Neutrophil (primary cell): Measurements from ENCODE around the gene XPNPEP1.

Experiments
- H3K27ac ChIP-seq: fragments of 200-600 bp; sonication (generic); 2 replicates; pipeline ENCODE4 v1.5.1; 2016; ENCODE audit warnings: mild to moderate bottlenecking, moderate library complexity
- H3K27me3 ChIP-seq: fragments of 200-600 bp; sonication (generic); 2 replicates; pipeline ENCODE4 v1.6.0; 2016; ENCODE audit warnings: mild to moderate bottlenecking
- H3K36me3 ChIP-seq: fragments of 200-600 bp; sonication (generic); 2 replicates; pipeline ENCODE4 v1.5.1; 2017
- H3K4me1 ChIP-seq, 2 experiments: fragments of 200-600 bp in 1 of 2; sonication (generic) in 1 of 2; 1 replicate in 1 of 2; 2 replicates in 1 of 2; pipeline versions ENCODE4 v1.5.1 to v1.6.1; 2013 to 2016; ENCODE audit warnings: low read depth in 1 of 2, low read length in 1 of 2, mild to moderate bottlenecking in 1 of 2, moderate library complexity in 1 of 2; ENCODE audit not compliant: control insufficient read depth in 1 of 2, insufficient read depth in 1 of 2
- H3K4me3 ChIP-seq, 2 experiments: fragments of 200-600 bp in 1 of 2; sonication (generic) in 1 of 2; 1 replicate in 1 of 2; 2 replicates in 1 of 2; pipeline ENCODE4 v1.5.1; 2013 to 2016; ENCODE audit warnings: low read depth in 1 of 2, low read length in 1 of 2, mild to moderate bottlenecking in 1 of 2, moderate library complexity in 1 of 2
- H3K9me3 ChIP-seq: fragments of 200-600 bp; sonication (generic); 2 replicates; pipeline ENCODE4 v1.5.1; 2016
- TF ChIP-seq, protein P1 (sequence below): fragments of 200-600 bp; sonication (generic); IDR thresholded peaks from 2 replicates; pipeline ENCODE4 v1.5.1; 2016; ENCODE audit warnings: antibody characterized with exemption

XPNPEP1 gene

DNA sequence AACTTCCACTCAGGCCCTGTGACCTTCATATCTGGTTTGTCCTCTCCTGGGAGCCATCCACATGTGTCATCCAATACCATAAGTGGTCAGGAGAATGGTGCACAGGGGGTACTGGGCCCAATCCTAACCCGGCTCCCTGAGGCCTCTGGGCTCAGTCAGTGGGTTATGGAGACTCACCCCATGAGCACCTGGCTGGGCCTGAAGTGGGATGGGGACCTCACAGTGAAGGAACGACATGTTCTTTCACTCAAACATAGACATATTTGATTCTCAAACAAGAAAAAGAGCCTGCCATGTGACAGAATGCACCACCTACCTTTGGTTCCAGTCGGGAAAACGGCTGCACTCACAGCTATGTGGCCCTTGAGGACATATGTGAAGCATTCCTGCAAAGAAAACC lies 51.8 kb downstream of the XPNPEP1 start:
- Histone ChIP-seq H3K4me1 (no peaks in the 10 kb centered on the region), H3K4me3 (no peak overlapping the region), H3K9me3 (no peaks in the 10 kb centered on the region), H3K27ac (no peak overlapping the region), H3K36me3 (peaks cover 93% of the 10 kb centered on the region), H3K27me3 (no peaks in the 10 kb centered on the region)
- TF ChIP-seq, protein P1, sequence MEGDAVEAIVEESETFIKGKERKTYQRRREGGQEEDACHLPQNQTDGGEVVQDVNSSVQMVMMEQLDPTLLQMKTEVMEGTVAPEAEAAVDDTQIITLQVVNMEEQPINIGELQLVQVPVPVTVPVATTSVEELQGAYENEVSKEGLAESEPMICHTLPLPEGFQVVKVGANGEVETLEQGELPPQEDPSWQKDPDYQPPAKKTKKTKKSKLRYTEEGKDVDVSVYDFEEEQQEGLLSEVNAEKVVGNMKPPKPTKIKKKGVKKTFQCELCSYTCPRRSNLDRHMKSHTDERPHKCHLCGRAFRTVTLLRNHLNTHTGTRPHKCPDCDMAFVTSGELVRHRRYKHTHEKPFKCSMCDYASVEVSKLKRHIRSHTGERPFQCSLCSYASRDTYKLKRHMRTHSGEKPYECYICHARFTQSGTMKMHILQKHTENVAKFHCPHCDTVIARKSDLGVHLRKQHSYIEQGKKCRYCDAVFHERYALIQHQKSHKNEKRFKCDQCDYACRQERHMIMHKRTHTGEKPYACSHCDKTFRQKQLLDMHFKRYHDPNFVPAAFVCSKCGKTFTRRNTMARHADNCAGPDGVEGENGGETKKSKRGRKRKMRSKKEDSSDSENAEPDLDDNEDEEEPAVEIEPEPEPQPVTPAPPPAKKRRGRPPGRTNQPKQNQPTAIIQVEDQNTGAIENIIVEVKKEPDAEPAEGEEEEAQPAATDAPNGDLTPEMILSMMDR: no peak

DNA sequence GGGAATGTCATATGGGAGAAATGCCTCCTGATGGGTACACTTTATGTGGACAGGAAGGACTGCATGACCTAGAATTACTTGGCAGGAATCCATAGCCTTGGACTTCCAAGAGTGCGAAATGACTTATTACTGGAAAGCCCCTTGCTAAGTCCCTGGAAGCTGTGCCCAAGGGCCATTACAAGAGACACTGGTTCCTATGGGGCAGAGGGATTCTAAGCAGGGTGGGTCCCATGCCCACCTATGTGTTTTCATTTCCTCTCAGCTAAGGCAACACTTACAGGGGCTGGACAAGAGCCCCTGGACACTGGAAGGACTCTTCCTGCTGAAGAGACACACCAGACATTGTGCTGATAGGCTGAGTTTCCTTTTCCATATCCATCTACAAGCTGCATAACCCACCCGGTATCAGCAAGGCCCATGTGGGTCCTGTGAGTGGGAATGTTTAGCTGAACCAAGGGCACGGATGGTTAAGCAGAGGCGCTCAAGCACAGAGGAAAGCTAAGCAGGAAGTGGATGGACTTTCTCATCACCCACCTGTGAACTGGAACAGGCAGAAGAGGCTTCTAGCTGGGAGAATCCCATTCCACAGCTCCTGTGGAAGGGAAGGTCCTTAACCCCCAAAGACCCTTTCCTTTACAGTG lies 56.2 kb downstream of the XPNPEP1 start:
- Histone ChIP-seq H3K4me3 (no peak overlapping the region), H3K9me3 (no peaks in the 10 kb centered on the region), H3K27me3 (no peaks in the 10 kb centered on the region), H3K4me1 (no peaks in the 10 kb centered on the region), H3K27ac (no peak overlapping the region), H3K36me3 (peaks cover 74% of the 10 kb centered on the region)
- TF ChIP-seq, protein P1: no peak

DNA sequence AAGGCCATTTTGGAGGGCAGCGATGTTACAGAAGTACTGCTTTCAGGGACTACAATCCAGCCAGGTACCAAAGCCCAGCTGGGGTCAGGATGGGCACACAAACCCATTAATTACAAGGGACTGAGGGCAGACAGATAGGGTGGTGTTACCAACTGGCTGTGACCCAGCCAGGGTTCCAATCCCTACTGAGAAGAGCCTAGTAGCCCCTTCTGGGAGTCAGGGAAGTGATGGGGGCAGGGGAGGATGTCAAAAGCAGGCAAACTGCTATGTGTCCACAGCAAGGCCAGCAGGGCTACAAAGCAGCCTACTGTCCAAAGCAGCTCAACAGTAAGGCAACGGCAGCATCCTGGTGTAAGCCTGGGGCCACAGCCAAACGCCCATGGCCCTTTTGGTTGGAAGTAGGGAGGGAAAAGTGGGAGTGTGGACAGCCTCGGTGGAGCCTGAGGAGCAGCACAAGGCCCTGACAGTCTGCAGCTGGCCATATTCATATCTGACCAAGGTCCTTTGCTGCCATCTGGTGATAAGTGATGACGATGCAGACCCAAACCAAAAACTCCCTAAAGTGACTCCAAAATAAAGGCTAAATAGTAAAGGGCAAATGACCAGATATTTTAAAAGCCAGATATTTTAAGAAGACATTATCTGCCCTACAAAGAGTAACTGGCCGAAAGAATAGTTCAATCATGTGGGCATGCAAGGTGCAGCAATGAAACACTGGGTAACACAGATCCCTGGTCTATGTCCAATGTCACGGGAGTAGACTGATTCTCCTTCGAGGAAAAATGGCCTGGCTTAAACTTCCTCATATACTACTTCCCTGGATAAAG lies 56.9 kb downstream of the XPNPEP1 start:
- Histone ChIP-seq H3K4me3 (no peak overlapping the region), H3K9me3 (no peaks in the 10 kb centered on the region), H3K27me3 (no peaks in the 10 kb centered on the region), H3K27ac (no peak overlapping the region), H3K36me3 (peaks cover 69% of the 10 kb centered on the region), H3K4me1 (no peaks in the 10 kb centered on the region)
- TF ChIP-seq, protein P1: no peak

DNA sequence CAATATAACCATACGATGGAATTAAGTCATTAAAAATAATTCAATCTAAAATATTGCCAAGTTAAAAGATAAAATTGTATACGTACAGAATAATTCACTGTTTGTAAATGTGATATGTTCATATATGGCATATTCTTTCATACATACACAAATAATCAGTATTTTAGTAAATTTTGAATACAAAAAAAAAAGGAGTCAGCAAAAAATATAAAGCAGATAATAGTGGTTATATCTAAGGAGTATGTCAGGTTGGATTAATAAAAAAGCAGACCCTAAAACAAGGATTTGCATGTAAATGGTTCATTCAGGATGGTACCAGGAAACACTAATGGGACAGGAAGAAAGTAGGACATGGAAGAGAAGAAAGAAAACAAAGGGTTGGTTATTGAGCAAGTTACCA lies 59.5 kb downstream of the XPNPEP1 start:
- TF ChIP-seq, protein P1: no peak
- Histone ChIP-seq H3K27me3 (no peaks in the 10 kb centered on the region), H3K9me3 (no peaks in the 10 kb centered on the region), H3K4me1 (no peaks in the 10 kb centered on the region), H3K4me3 (no peak overlapping the region), H3K36me3 (peaks cover 44% of the 10 kb centered on the region), H3K27ac (no peak overlapping the region)

DNA sequence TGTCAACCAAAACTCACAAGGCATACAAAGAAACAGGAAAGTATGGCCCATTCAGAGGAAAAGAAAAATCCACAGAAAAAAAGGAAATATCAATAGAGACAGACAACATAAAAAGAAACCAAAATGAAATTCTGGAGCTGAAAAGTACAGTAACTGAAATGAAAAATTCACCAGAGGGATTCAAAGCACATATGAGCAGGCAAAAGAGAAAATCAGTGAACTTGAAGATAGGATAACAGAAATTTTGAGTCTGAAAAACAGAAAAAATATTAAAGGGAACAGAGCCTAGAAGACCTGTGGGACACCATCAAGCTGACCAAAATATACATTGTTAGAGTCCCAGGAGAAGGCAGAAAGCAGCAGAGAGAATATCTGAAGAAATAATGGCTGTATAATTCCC lies 60.6 kb downstream of the XPNPEP1 start:
- no peaks in the 10 kb centered on the region for H3K9me3 ChIP-seq
- H3K36me3 ChIP-seq: peaks cover 33% of the 10 kb centered on the region
- TF ChIP-seq, protein P1: no peak
- no peak overlapping the region for H3K27ac ChIP-seq
- H3K27me3 ChIP-seq: no peaks in the 10 kb centered on the region
- no peak overlapping the region for H3K4me3 ChIP-seq
- H3K4me1 ChIP-seq: no peaks in the 10 kb centered on the region
